HG03558 (cell line): ENCODE measurements around the gene AHDC1.
"Not testable (repeated sequence)": the region's sequence is repeated elsewhere in the genome, so short reads cannot be mapped to it uniquely, and the experiment has no call there.

Experiments used
- ATAC-seq: cut with Tn5 transposase; IDR thresholded peaks from one replicate; pipeline ENCODE4 v1.9.1; 2021; ENCODE audit warnings: moderate number of reproducible peaks; ENCODE audit not compliant: unreplicated experiment; ENCODE audit errors: extremely low read depth

The AHDC1 gene, protein sequence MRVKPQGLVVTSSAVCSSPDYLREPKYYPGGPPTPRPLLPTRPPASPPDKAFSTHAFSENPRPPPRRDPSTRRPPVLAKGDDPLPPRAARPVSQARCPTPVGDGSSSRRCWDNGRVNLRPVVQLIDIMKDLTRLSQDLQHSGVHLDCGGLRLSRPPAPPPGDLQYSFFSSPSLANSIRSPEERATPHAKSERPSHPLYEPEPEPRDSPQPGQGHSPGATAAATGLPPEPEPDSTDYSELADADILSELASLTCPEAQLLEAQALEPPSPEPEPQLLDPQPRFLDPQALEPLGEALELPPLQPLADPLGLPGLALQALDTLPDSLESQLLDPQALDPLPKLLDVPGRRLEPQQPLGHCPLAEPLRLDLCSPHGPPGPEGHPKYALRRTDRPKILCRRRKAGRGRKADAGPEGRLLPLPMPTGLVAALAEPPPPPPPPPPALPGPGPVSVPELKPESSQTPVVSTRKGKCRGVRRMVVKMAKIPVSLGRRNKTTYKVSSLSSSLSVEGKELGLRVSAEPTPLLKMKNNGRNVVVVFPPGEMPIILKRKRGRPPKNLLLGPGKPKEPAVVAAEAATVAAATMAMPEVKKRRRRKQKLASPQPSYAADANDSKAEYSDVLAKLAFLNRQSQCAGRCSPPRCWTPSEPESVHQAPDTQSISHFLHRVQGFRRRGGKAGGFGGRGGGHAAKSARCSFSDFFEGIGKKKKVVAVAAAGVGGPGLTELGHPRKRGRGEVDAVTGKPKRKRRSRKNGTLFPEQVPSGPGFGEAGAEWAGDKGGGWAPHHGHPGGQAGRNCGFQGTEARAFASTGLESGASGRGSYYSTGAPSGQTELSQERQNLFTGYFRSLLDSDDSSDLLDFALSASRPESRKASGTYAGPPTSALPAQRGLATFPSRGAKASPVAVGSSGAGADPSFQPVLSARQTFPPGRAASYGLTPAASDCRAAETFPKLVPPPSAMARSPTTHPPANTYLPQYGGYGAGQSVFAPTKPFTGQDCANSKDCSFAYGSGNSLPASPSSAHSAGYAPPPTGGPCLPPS (N-terminal part only)

DNA sequence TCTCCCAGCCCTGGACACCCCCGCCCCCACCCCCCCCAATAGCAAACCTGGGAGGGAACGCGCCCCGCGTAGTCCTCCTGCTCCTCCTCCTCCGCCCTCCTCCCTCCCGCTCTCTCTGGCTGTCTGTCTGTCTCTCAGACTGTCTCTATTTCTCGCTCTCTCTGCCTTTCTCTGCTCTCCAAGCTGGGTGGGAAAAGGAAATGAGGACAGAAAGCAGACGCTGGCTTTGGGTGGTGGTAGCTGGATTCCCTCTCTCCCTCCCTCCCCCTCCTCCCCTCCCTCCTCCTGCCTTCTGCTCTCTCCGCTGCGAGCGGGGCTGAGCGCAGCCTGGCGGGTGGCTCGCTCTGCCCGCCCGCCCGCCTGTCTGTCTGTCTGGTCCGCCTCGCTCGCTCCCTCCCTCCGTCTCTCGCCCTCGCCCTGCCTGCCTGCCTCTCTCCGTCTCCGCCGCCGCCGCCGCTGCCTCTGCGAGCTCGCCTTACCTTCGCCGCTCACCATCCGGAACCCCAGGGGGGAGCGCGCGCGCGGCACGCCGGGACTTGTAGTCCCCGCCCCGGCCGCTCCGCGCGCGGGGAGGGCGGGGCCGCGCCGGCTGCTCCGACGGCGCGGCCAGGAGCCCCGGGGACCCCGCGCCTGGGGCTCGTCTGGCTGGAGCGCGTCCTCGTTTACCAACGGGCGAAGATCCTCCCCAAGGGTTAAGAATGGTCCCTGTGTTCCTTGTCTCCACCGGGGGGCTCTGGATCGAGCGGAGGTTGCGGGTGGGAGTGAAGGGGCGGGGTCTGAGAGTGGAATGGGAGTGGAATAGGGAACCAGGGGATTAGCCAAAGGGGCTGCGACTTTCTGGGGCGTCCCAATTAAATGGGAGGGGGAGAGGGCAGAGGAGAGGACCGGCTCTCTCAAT, at the start of gene AHDC1:
Gene AHDC1, minus strand, starts transcription at position 464 of the 898 bp plus-strand sequence. CDS start 52,029 bp downstream, outside the sequence.
- no peak for ATAC-seq

GRCh38 chr1:27652111-27652864, 48.3 kb upstream of the AHDC1 start:
- ATAC-seq = no peak

DNA sequence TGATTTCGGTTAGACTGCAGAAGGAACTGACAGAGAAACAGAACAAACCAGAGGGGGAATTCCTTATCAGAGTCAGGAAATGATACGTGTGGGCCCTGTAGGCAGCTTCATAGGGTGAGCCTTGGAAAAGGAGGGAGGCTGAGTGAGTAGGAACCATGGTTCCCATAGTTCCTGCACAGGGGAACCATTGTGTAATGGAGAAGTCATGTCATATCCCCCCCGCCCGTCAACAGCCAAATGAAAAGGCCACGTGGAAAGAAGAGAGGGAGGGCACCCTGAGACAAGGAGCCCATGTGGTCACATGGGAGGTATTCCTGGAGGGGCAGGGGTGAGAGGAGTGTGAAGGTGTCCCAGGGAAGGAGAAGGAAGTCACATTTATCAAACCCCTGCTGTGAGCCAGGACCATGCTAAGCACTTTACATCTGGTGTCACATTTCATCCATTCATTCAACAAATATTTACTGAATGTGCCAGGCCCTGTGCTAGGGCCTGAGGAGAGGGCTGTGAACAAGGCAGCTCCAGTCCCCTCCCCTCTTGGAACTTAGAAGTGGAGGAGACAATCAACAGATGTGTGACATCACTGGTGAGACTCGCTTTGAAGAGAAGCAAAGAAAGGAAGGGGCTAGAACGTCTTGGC, 46.7 kb upstream of the AHDC1 start:
- ATAC-seq = no peak

DNA sequence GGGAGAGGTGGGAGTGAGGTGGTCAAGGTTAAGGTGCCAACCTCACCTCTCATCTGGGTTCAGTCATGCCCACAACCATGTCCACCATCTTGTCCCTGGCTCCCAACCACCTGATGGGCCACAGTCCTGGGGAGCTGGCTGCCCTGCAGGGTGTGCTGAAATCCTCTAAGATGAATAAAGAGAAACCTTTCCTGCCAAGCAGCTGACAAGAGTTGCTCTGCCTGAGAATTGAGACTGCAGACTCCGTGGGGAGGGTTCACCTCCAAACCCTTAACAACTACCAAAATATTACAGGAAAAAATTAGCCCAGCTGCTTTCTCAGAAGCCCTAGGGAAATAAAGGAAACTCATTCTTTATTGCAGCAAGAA, 46.2 kb upstream of the AHDC1 start:
- no peak for ATAC-seq

- ATAC-seq = no peak
Observed at GRCh38 chr1:27649306-27649635, 45.3 kb upstream of the AHDC1 start.

DNA sequence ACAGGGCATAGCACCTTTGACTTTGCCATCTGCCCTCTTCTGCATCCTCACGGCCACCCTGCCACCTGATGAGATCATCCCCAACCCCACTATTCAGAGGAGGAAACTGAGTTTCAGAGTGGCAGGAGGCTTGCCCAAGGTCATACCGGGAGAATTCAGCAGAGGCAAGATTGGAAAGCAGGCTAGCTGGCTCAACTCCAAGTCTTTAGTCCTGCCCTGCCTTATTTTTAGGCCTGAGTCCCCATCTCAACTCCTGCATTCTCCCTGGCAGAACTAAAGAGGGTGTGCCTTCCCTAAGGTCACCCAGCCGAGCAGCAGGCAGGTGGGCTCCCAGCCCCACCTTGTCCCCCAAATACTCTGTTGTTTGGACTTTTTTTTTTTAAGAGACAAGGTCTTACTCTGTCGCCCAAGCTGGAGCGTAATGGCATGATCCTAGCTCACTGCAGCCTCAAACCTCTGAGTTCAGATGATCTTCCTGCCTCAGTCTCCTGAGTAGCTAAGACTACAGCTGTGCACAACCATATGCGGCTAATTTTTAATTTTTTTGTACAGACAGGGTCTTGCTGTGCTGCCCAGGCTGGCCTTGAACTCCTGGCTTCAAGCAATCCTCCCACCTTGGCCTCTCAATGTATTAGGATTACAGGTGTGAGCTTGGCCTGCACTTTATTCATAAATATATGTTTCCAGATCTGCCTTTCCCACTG, 44.8 kb upstream of the AHDC1 start:
- no peak for ATAC-seq

DNA sequence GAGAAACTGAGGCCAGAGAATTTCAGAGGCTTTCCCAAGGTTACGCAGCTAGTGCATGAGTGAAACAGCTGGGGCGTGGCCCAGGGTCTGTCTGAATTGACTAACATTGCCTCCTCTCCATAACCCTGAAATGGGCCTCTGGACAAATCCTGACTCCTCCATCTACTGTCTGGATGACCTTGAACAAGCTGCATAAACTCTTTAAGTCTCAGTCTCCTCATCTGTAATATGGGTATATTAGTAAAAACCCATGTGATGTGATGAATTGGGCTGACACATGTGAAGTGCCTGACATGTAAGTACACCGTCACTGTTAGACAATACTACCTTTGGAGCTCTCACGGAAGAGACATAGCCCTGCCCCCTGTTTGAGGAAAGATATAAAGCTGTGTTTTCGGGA, 43.4 kb upstream of the AHDC1 start:
- no peak for ATAC-seq

DNA sequence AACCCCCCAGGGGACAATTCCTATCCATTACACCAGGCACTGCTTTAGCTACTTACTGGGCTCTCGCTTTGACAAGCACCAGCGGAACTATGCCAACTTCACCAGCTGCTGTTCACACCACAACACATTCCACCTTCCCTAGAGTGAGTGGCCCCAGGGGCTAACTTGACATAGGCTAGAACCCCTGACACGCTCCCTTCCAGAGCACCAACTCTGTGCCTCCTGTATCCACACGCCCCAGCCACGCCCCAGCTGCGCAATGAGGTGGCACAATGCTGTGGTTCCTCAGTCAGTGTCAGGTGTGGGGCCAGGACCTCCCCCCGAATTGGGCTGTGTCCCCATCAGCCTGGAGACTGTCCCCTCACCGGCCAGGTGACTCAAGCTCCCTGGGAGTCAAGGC, 42.7 kb upstream of the AHDC1 start:
- ATAC-seq = no peak

- no peak for ATAC-seq
Observed at GRCh38 chr1:27645071-27645415, 41.1 kb upstream of the AHDC1 start.

DNA sequence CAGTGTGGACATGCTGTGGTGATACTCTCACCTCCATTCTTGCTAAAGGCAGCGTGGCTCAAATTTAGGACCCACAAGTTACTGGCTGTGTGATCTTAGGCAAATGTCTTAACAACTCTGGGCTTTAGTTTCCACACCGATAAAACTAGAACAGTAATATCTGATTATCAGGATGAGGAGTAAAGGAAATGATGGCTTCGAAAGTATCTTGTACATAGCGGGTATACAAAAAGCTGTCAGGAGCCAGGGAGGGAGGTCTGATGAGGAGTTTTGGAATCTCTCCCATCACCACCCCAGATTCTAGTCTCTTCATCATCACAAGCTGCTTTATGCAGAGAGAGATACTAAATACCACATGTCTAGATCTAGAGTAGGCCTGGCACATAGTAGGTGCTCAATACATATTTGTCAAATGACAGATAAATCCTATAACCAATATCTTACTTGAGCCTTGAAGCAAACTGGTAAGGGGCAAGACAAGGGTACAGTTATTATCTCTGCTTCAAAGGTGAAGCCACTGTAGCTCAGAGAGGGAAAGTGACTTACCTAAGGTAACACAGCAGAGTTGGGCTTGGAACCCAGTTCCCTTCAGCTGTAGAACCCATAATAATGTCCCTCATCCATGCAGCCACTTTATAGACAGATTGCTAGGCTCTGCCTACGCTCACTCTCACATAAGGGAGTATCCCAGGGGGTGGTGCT, 40.6 kb upstream of the AHDC1 start:
- no peak for ATAC-seq

DNA sequence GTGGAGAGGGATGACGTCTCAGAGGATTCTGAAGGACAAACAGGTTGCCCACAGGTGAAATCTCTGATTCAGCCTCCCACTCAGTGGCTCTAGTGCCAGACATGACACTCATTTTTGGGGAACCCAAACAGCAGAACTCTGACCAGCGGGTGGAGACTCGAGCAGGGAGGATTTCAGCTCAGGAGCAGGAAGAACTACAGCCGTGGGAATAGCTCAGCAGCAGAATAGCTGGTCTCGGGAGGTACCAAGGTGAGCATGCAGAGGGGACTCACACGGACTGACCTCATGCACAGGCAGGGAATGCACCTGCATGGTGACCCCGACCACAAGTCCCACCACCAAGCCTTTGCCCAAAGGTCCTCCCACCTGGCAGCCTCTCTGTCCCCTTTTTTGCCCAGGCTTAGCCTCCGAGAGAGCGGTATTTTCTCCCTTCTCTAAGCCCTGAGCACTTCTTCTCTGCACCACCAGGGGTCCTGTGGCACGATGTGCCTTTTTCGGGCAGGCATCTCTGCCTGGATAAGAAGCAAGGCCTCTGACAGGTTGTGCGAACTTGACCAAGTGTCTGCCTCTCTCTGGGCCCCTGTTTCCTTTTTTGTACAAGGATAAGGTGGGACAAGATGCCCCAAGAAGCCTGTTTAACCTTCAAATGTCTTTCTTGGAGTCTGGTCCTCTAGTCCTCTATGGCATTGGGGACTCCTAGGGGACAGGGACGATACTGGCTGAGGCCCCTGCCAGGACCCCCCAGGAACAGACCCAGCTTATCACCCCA, 39.8 kb upstream of the AHDC1 start:
- no peak for ATAC-seq

DNA sequence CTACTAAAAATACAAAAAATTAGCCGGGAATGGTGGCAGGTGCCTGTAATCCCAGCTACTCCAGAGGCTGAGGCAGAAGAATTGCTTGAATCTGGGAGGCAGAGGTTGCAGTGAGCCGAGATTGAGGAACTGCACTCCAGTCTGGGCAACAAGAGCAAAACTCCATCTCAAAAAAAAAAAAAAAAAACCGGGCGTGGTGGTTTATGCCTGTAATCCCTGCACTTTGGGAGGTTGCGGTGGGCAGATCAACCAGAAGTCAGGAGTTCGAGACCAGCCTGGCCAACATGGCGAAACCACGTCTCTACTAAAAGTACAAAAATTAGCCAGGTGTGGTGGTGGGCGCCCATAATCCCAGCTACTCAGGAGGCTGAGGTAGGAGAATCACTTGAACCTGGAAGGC, 36.6 kb upstream of the AHDC1 start:
- ATAC-seq = not testable (repeated sequence)

GRCh38 chr1:27638805-27639204, 34.9 kb upstream of the AHDC1 start:
- ATAC-seq = no peak

- no peak for ATAC-seq
Observed at GRCh38 chr1:27638047-27638734, 34.2 kb upstream of the AHDC1 start.

DNA sequence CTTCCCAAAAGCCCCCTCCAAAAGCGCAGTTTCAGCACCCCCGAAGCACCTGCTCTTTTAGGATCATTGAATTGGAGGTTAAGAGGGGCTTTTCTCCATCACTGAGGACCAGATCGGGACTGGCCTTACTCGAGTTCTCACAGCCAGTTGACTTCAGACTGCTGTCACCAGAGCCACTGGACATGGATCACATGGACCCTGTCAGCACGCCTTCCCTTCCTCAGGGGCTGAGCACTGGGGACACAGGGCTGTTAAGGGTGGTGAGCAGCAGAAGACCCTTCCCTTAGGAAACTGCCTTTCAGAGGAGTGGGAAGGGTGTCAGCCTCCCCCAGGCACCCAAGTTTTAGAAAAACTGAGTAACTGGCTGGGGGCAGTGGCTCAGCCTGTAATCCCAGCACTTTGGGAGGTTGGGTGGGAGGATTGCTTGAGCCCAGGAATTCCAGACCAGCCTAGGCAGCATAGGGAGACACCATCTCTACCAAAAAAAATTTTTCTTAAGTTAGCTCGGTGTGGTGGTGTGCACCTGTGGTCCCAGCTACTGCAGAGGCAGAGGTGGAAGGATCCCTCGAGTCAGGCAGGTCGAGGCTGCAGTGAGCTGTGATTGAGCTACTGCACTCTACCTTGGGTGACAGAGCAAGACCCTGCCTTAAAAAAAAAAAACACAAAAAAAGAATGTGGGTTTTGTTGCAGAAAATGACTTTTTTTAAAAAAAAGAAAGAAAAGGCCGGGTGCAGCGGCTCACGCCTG, 31.6 kb upstream of the AHDC1 start:
- no peak for ATAC-seq

DNA sequence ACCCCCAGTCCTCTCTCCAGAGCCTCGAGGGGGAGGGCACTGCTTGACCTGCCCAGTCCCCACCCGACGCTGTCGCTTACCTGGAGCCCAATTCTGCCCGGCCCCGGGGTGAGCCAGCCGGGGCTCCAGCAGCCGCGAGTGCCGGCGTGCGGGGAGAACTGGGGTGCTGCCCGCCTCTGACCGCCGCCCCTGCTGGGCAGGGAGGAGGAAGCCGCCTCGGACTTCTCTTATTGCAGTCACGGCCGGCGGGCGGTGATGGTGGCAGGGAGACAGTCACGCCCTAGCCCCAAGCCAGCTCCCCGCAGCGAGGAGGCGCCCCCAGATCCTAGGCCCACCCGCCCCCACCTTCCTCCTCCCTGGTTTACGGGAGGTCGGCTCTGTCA, 31.0 kb upstream of the AHDC1 start, which contains the start of gene FGR:
Gene FGR, minus strand, starts transcription at position 201 of the 383 bp plus-strand sequence. CDS start 11,269 bp downstream, outside the sequence.
- ATAC-seq = no peak
